Occipital lobe (tissue), 2 donors: Measurements from ENCODE around the gene SV2B. TPM values are rescaled to one million over a fixed set of nuclear protein-coding genes. Genes with fewer than 3 reads are reported as not detected.
A peak's percentile ranks its signal among the peaks of the same experiment; 100 is the strongest.
"Not testable (repeated sequence)": the region's sequence is repeated elsewhere in the genome, so short reads cannot be mapped to it uniquely, and the experiment has no call there.

ENCODE experiments used
- DNase-seq: peaks from one replicate; lab custom pipeline; 2025; lab: John Stamatoyannopoulos, UW
- total RNA-seq: library from RNA; depleted of rRNA; stranded (reverse); fragments of >200 nt; gene quantifications from one replicate; pipeline ENCODE4 v1.2.3, GENCODE V29; 2014

The SV2B gene, protein sequence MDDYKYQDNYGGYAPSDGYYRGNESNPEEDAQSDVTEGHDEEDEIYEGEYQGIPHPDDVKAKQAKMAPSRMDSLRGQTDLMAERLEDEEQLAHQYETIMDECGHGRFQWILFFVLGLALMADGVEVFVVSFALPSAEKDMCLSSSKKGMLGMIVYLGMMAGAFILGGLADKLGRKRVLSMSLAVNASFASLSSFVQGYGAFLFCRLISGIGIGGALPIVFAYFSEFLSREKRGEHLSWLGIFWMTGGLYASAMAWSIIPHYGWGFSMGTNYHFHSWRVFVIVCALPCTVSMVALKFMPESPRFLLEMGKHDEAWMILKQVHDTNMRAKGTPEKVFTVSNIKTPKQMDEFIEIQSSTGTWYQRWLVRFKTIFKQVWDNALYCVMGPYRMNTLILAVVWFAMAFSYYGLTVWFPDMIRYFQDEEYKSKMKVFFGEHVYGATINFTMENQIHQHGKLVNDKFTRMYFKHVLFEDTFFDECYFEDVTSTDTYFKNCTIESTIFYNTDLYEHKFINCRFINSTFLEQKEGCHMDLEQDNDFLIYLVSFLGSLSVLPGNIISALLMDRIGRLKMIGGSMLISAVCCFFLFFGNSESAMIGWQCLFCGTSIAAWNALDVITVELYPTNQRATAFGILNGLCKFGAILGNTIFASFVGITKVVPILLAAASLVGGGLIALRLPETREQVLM
- total RNA-seq = 33.5 TPM

- peak; percentile 53 for DNase-seq
Measured at GRCh38 chr15:91099995-91100813, at the start of gene SV2B. Gene SV2B, plus strand, starts transcription at chr15:91100257. Its CDS starts 126,007 bp downstream, at chr15:91226264.

GRCh38 chr15:91051248-91051647 is 48.8 kb upstream of the SV2B start:
- DNase-seq = no peak

- no peak for DNase-seq
Measured at GRCh38 chr15:91054816-91055215, 45.2 kb upstream of the SV2B start.

- peak; percentile 80 for DNase-seq
Measured at GRCh38 chr15:91055548-91056331, 44.3 kb upstream of the SV2B start.

GRCh38 chr15:91061230-91061629 is 38.8 kb upstream of the SV2B start:
- DNase-seq = no peak

DNA sequence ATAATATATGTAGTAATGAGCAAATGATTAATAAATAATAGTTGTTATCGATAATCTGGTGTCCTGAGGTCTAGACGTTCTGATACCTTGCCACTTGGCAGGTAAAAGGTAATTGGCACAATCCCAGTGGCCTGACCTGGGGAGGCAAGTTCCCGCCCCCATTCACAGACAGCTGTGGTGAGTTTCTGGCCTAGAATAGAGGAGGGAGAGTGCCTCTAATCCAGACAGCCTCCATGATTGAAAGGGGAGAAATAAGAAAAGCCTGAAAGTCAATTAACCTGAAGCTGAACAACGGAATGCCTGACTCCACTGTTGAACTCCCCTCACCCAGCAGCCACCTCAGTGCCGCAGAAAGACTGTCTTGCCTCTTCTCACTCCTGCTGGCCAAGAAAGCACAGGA is 38.1 kb upstream of the SV2B start:
- no peak for DNase-seq

DNA sequence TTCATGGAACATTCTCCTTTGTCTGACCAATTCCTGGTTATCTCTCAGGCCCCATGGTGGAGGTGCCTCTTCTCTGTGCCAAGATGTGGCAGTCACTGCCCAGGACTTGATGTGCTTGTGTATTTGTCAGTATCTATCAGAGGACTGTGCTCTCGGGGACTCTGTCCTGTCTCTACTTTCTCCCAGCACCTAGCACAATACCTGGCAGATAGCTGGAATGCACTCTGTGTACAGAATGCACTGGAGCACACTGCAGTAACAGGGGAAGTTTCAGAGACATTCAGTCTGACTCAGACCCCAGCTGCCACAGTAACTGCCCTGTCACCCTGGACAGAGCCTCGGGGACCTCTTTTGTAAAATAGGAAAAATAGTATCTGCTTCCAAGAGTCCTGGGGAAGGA is 34.6 kb upstream of the SV2B start:
- DNase-seq = no peak

- DNase-seq = no peak
Measured at GRCh38 chr15:91067036-91067435, 33.0 kb upstream of the SV2B start.

DNA sequence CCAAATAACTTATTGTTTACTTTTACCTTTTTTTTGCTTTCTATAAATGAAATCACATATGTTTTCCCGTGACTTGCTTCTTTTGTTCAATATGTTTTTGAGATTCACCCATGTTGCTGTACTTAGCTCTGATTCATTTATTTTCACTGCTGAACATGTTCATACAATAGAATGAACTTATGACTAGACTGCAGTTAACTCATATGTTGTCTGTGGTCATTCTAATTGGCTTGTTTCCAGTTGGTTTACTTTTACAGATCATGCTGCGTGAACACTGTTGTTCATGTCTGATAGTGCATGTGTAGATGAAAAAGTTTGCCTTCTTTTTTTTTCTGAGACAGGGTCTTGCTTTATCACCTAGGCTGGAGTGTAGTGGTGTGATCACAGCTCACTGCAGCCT is 31.6 kb upstream of the SV2B start:
- DNase-seq = no peak

- DNase-seq = no peak
Measured at GRCh38 chr15:91068966-91069365, 31.1 kb upstream of the SV2B start.

GRCh38 chr15:91070872-91071271 is 29.2 kb upstream of the SV2B start:
- DNase-seq = no peak

DNA sequence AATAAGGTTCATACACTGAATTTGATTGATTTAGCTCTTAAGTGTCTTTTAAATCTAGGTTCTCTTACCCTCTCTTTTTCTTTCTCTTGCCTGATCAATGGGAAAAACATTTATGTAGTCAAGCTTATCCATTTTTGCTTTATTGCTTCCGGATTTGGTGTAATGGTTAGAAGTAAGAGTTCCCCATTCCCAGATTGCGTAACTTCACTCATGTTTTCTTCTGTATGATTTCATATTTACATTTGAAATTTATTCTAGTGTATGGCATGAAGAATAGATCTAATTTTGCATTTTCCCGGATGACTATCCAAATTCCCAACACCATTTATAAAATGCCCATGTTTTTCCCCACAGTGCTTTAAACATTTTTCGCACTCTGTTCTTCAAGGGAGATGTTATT is 27.9 kb upstream of the SV2B start:
- DNase-seq = no peak

DNA sequence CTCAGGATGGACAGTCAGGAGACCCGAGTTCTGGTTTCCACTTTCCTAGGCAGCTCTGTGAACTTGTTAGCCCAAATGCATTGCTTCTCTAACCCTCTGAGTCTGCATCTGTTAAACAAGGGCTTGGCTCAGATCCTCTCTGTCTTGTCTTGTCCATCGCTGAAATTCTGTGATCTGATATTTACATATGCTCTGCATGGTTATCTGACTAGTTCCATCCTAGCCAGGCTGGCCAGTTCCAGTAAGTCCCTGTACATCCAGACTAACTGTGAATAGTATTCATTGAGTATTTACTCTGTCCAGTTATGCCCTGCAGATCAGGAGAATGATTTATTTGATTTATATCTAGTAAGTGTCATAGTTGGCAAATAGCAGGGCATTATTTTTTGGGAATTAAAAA is 27.0 kb upstream of the SV2B start:
- DNase-seq = no peak

GRCh38 chr15:91073768-91074167 is 26.3 kb upstream of the SV2B start:
- no peak for DNase-seq

- DNase-seq = no peak
Measured at GRCh38 chr15:91075739-91076138, 24.3 kb upstream of the SV2B start.

DNA sequence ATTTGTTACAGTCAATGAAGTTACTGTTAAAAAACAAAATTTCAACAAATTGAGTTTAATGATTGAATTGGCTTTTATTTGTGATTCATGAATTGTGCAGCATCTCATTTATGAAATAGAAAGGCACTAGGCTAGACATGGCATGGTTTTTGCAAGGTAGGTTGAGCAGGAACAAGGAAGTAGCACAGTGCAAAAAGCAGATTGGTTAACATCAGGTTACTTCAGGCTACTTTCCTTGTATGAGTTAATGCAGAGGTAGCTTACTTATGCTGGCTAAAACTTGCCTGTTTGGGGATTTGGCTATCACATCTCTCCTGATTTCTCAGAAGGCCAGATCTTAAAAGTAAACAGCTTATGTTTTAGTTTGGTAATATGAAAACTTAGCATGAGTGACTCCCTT is 23.0 kb upstream of the SV2B start:
- DNase-seq = no peak

- not testable (repeated sequence) for DNase-seq
Measured at GRCh38 chr15:91093866-91094265, 6.2 kb upstream of the SV2B start.

GRCh38 chr15:91098451-91098850 is 1.6 kb upstream of the SV2B start:
- no peak for DNase-seq

DNA sequence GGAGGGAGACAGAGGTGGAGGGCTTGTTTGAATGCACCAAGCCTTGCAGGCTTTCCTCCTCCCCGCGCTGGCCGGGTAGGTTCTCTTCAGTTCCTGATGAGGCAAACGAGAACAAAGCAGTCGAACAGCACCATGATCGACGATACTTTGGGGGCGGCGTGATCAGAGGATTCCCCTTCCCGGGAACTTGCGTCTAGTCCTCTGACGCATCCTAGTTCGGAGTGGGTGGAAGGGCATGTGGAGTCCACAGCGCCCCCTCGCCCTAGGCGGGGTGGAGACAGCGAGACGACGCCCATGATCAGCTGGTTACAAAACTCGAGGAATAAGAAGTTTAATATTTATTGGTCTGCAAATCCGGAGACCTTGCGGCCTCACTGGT is 452 bp upstream of the SV2B start:
- DNase-seq = peak; percentile 68

GRCh38 chr15:91100814-91101607 is 954 bp downstream of the SV2B start:
- DNase-seq = no peak

- no peak for DNase-seq
Measured at GRCh38 chr15:91101608-91101920, 1.5 kb downstream of the SV2B start.
